GM19035 (cell line): Measurements from ENCODE around the gene REST.

Experiments used
- ATAC-seq: cut with Tn5 transposase; IDR thresholded peaks from one replicate; pipeline ENCODE4 v1.9.1; 2021; ENCODE audit not compliant: unreplicated experiment

Gene REST

GRCh38 chr4:56973336-56973735, 65.6 kb downstream of the REST start:
- no peak for ATAC-seq

- no peak for ATAC-seq
Measured at GRCh38 chr4:56976283-56976836, 68.7 kb downstream of the REST start.

GRCh38 chr4:56976837-56977320, 69.2 kb downstream of the REST start:
- peak; percentile 33 for ATAC-seq

- peak; percentile 78 for ATAC-seq
Measured at GRCh38 chr4:56977321-56978012, 69.8 kb downstream of the REST start, which contains the start of gene NOA1. Gene NOA1, minus strand, starts transcription at chr4:56977606. Its CDS starts 21 bp downstream, at chr4:56977585.

GRCh38 chr4:56978750-56979303, 71.1 kb downstream of the REST start, which contains the start of gene POLR2B:
Gene POLR2B, plus strand, starts transcription at chr4:56978896. Its CDS starts 90 bp downstream, at chr4:56978986.
- peak; percentile 53 for ATAC-seq

- no peak for ATAC-seq
Measured at GRCh38 chr4:56979421-56980072, 71.8 kb downstream of the REST start.

- ATAC-seq: no peak
Measured at GRCh38 chr4:56981795-56982201, 74.1 kb downstream of the REST start.

- ATAC-seq: no peak
Measured at GRCh38 chr4:56986192-56986591, 78.5 kb downstream of the REST start.

GRCh38 chr4:56986952-56987351, 79.3 kb downstream of the REST start:
- ATAC-seq: no peak

- ATAC-seq: no peak
Measured at GRCh38 chr4:56990109-56990905, 82.6 kb downstream of the REST start.

- no peak for ATAC-seq
Measured at GRCh38 chr4:56995525-56995924, 87.8 kb downstream of the REST start.

- no peak for ATAC-seq
Measured at GRCh38 chr4:56999751-57000150, 92.1 kb downstream of the REST start.

- no peak for ATAC-seq
Measured at GRCh38 chr4:57013543-57014120, 105.9 kb downstream of the REST start.
